IMR-90 (cell line): ENCODE results near the gene RINT1. TPM values are rescaled to one million over a fixed set of nuclear protein-coding genes. Genes with fewer than 3 reads are reported as not detected.

Experiments used
- ATAC-seq: fragments of 200-7000 bp; cut with Tn5 transposase; 2 replicates; pipeline ENCODE4 v1.9.1; 2020; ENCODE audit warnings: low read depth, mild to moderate bottlenecking, moderate library complexity
- BruUV-seq: library from RNA; stranded (reverse); fragments of 400-500 nt; replicated peaks from 2 replicates; lab custom pipeline; 2021; lab: Mats Ljungman, UMichigan
- CTCF ChIA-PET: fragments of 300-600 bp; formaldehyde crosslinking; extraction: SDS; loops from one replicate; lab custom pipeline; 2021; ENCODE audit warnings: antibody characterized with exemption; lab: Yijun Ruan, JAX
- POLR2A ChIA-PET: fragments of 300-600 bp; sonication (Branson Sonifier 250); formaldehyde crosslinking; loops from one replicate; lab custom pipeline; 2022; ENCODE audit warnings: antibody characterized with exemption; ENCODE audit not compliant: unreplicated experiment; lab: Charles Lee
- DNase-seq: peaks from one replicate; pipeline ENCODE4 v3.0.0; 2013
- H2AFZ ChIP-seq: replicated peaks from 2 replicates; pipeline ENCODE3; 2013; ENCODE audit warnings: low read length, mild to moderate bottlenecking; ENCODE audit not compliant: poor library complexity
- H2AK5ac ChIP-seq: 2 replicates; pipeline ENCODE4 v1.6.1; 2013; ENCODE audit warnings: low read depth, low read length, inconsistent platforms
- H2AK9ac ChIP-seq: replicated peaks from 2 replicates; pipeline ENCODE3; 2013; ENCODE audit warnings: mild to moderate bottlenecking, low read depth, low read length, moderate library complexity; ENCODE audit not compliant: poor library complexity
- H2BK120ac ChIP-seq: 2 replicates; pipeline ENCODE4 v1.6.1; 2013; ENCODE audit warnings: low read depth, low read length, inconsistent platforms
- H2BK15ac ChIP-seq: 3 replicates; pipeline ENCODE4 v1.6.1; 2013; ENCODE audit warnings: low read depth, low read length, inconsistent platforms
- H2BK20ac ChIP-seq: 2 replicates; pipeline ENCODE4 v1.6.1; 2013; ENCODE audit warnings: low read depth, mild to moderate bottlenecking, inconsistent platforms, low read length, moderate library complexity
- H2BK5ac ChIP-seq: 2 replicates; pipeline ENCODE4 v1.6.1; 2013; ENCODE audit warnings: mild to moderate bottlenecking, low read depth, low read length, inconsistent platforms; ENCODE audit not compliant: poor library complexity, severe bottlenecking
- H3K14ac ChIP-seq: replicated peaks from 2 replicates; pipeline ENCODE4 v1.6.1; 2013; ENCODE audit warnings: low read depth, low read length, inconsistent platforms
- H3K18ac ChIP-seq: 2 replicates; pipeline ENCODE4 v1.6.1; 2013; ENCODE audit warnings: low read depth, low read length, control low read depth
- H3K23ac ChIP-seq: 2 replicates; pipeline ENCODE4 v1.6.1; 2013; ENCODE audit warnings: low read depth, low read length, inconsistent platforms
- H3K27ac ChIP-seq: 2 replicates; pipeline ENCODE4 v1.5.1; 2013; ENCODE audit warnings: mild to moderate bottlenecking, control low read depth, low read length; ENCODE audit not compliant: insufficient read depth
- H3K27me3 ChIP-seq: 2 replicates; pipeline ENCODE4 v1.6.1; 2013; ENCODE audit warnings: low read length; ENCODE audit not compliant: control insufficient read depth, insufficient read depth
- H3K36me3 ChIP-seq: 2 replicates; pipeline ENCODE4 v1.6.1; 2013; ENCODE audit warnings: low read length, mixed read lengths; ENCODE audit not compliant: control insufficient read depth, insufficient read depth
- H3K4ac ChIP-seq: 2 replicates; pipeline ENCODE4 v1.6.1; 2013; ENCODE audit warnings: low read depth, low read length, inconsistent platforms
- H3K4me1 ChIP-seq: 2 replicates; pipeline ENCODE4 v1.6.1; 2013; ENCODE audit warnings: low read length, mixed read lengths; ENCODE audit not compliant: control insufficient read depth, insufficient read depth
- H3K4me2 ChIP-seq: 2 replicates; pipeline ENCODE4 v1.6.1; 2013; ENCODE audit warnings: low read depth, mild to moderate bottlenecking, control low read depth, low read length, moderate library complexity
- H3K4me3 ChIP-seq: 2 replicates; pipeline ENCODE4 v1.5.1; 2013; ENCODE audit warnings: low read depth, mild to moderate bottlenecking, control low read depth, low read length, moderate library complexity; ENCODE audit not compliant: insufficient read depth
- H3K56ac ChIP-seq: 2 replicates; pipeline ENCODE4 v1.6.1; 2013; ENCODE audit warnings: low read length, inconsistent platforms; ENCODE audit not compliant: insufficient read depth; ENCODE audit errors: extremely low read depth
- H3K79me1 ChIP-seq, 2 experiments: 2 replicates each; pipeline ENCODE4 v1.6.1; 2013; ENCODE audit warnings: low read length in 2 of 2, inconsistent platforms in 1 of 2, low read depth in 1 of 2
- H3K9ac ChIP-seq: 2 replicates; pipeline ENCODE4 v1.6.1; 2013; ENCODE audit warnings: low read depth, low read length, control low read depth
- H3K9me1 ChIP-seq: 2 replicates; pipeline ENCODE4 v1.6.1; 2013; ENCODE audit warnings: low read length, inconsistent platforms; ENCODE audit not compliant: insufficient read depth
- H3K9me3 ChIP-seq: 2 replicates; pipeline ENCODE4 v1.6.1; 2013; ENCODE audit warnings: low read length; ENCODE audit not compliant: control insufficient read depth, insufficient read depth
- H4K20me1 ChIP-seq: 2 replicates; pipeline ENCODE4 v1.6.1; 2013; ENCODE audit warnings: low read length, inconsistent platforms; ENCODE audit not compliant: insufficient read depth
- H4K5ac ChIP-seq: 2 replicates; pipeline ENCODE4 v1.6.1; 2013; ENCODE audit warnings: mild to moderate bottlenecking, low read depth, low read length, control low read depth
- H4K8ac ChIP-seq, 2 experiments: 2 replicates each; pipeline ENCODE4 v1.6.1; 2013; ENCODE audit warnings: low read depth in 2 of 2, low read length in 2 of 2, control low read depth in 1 of 2, inconsistent platforms in 1 of 2
- H4K91ac ChIP-seq: 2 replicates; pipeline ENCODE4 v1.6.1; 2013; ENCODE audit warnings: low read depth, low read length, inconsistent platforms; ENCODE audit not compliant: insufficient read depth
- CEBPB ChIP-seq: IDR thresholded peaks from 2 replicates; pipeline ENCODE4 v1.6.1; 2012; ENCODE audit warnings: low read depth, low read length, improper control_type of control experiment
- CHD1 ChIP-seq: IDR thresholded peaks from 2 replicates; pipeline ENCODE4 v1.6.1; 2012; ENCODE audit warnings: low read depth, low read length, improper control_type of control experiment
- CTCF ChIP-seq: conservative IDR thresholded peaks from 2 replicates; pipeline ENCODE4 v1.5.1; 2012; ENCODE audit warnings: mild to moderate bottlenecking, low read depth, low read length, improper control_type of control experiment
- FOS ChIP-seq: fragments of 150-350 bp; IDR thresholded peaks from 2 replicates; pipeline ENCODE4 v1.6.1; 2016; ENCODE audit warnings: low read depth, low read length
- MAFK ChIP-seq: IDR thresholded peaks from 2 replicates; pipeline ENCODE4 v1.6.1; 2012; ENCODE audit warnings: low read depth, low read length, improper control_type of control experiment
- MAZ ChIP-seq: IDR thresholded peaks from 2 replicates; pipeline ENCODE4 v1.6.1; 2012; ENCODE audit warnings: low read depth, mild to moderate bottlenecking, low read length, improper control_type of control experiment, moderate library complexity, borderline replicate concordance
- MXI1 ChIP-seq: IDR thresholded peaks from 2 replicates; pipeline ENCODE4 v1.6.1; 2012; ENCODE audit warnings: low read depth, mild to moderate bottlenecking, low read length, moderate library complexity, borderline replicate concordance
- POLR2A ChIP-seq: IDR thresholded peaks from 2 replicates; pipeline ENCODE4 v1.6.1; 2012; ENCODE audit warnings: mild to moderate bottlenecking, low read depth, low read length
- RAD21 ChIP-seq: IDR thresholded peaks from 2 replicates; pipeline ENCODE4 v1.6.1; 2012; ENCODE audit warnings: low read length, improper control_type of control experiment
- RCOR1 ChIP-seq: IDR thresholded peaks from 2 replicates; pipeline ENCODE4 v1.6.1; 2012; ENCODE audit warnings: mild to moderate bottlenecking, low read length, improper control_type of control experiment; ENCODE audit not compliant: insufficient replicate concordance
- RFX5 ChIP-seq: IDR thresholded peaks from 2 replicates; pipeline ENCODE4 v1.8.0; 2012; ENCODE audit warnings: low read depth, mild to moderate bottlenecking, low read length, moderate library complexity
- SMC3 ChIP-seq: fragments of 150-350 bp; IDR thresholded peaks from 2 replicates; pipeline ENCODE4 v1.6.1; 2016; ENCODE audit warnings: low read depth, mild to moderate bottlenecking, antibody characterized with exemption, low read length, moderate library complexity
- USF2 ChIP-seq: fragments of 150-350 bp; IDR thresholded peaks from 2 replicates; pipeline ENCODE4 v1.6.1; 2017; ENCODE audit warnings: mild to moderate bottlenecking, antibody characterized with exemption, low read length, low read depth
- WGBS, 2 experiments: methylation state at CpG; one replicate each; pipeline versions ENCODE4 v1.1.5 to v1.1.7; 2013; ENCODE audit warnings: missing lambda C conversion rate in 2 of 2; ENCODE audit not compliant: insufficient read length in 1 of 2; ENCODE audit errors: extremely low coverage in 2 of 2; 5-methylcytosine and 5-hydroxymethylcytosine counted together
- dilution Hi-C: fragments of 300-500 bp; cut with HindIII; formaldehyde crosslinking; loops from one replicate; pipeline ENCODE4 v1.14.3; 2018; ENCODE audit warnings: low sequenced_read_pairs; ENCODE audit not compliant: unreplicated experiment
- in situ Hi-C: fragments of 300-500 bp; cut with MboI; formaldehyde crosslinking; loops from 3 replicates; pipeline ENCODE4 v1.14.3; 2019; ENCODE audit warnings: low sequenced_read_pairs, inconsistent platforms, mixed read lengths
- intact Hi-C: fragments of 100-400 bp; cut with micrococcal nuclease; formaldehyde crosslinking; loops from 2 replicates; pipeline ENCODE4 v1.10.0; 2022
- polyA plus RNA-seq, 3 experiments: library from polyadenylated mRNA; depleted of rRNA; stranded (reverse); fragments of >200 nt; gene quantifications; 2 replicates each; pipeline ENCODE4 v1.2.3, GENCODE V29; 2012; ENCODE audit warnings: low replicate concordance in 1 of 3
- total RNA-seq: library from RNA; depleted of rRNA; stranded (reverse); fragments of >200 nt; gene quantifications from 2 replicates; pipeline ENCODE4 v1.2.3, GENCODE V29; 2012

Gene RINT1
- total and polyA plus RNA-seq, 2 of the 4 experiments (the other 2 are of a cell fraction): 15.9 to 23.1 TPM

DNA sequence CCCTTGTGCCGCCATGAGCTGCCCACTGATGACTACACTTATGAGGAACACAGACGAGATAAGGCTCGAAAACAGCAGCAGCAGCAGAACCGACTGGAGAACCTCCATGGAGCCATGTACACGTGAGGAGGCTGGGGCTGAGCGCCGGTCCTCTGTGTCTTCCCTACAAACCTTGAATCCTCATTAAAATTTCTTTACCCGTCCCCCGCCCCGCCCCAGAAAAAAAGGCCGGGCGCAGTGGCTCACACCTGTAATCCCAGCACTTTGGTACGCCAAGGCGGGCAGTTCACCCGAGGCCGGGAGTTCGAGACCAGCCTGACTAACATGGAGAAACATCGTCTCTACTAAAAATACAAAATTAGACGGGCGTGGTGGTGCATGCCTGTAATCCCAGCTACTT, 1.5 kb upstream of the RINT1 start:
- no peak for TF ChIP-seq RFX5
- no peak for TF ChIP-seq CHD1
- no peak for TF ChIP-seq POLR2A
- TF ChIP-seq RCOR1: no peak
- TF ChIP-seq MAZ: no peak
- no peak for TF ChIP-seq MXI1
- TF ChIP-seq FOS: no peak
- no peak for TF ChIP-seq USF2
- no peak for TF ChIP-seq MAFK
- no peak for TF ChIP-seq RAD21
- TF ChIP-seq CEBPB: no peak
- no peak for TF ChIP-seq SMC3
- no peak for TF ChIP-seq CTCF
- H2BK15ac ChIP-seq: no peak overlapping the region
- H2BK120ac ChIP-seq: no peak overlapping the region
- POLR2A ChIA-PET: no interaction called here
- WGBS, 2 experiments: 98% methylated on average over 12 of the region's 20 CpGs; no CpG with 5 or more reads in 1 of the 2 experiments
- H3K4me3 ChIP-seq: no peak overlapping the region
- H4K5ac ChIP-seq: no peak overlapping the region
- H3K9me1 ChIP-seq: peaks cover 8% of the 10 kb centered on the region
- BruUV-seq: no TSS peak
- H2AK5ac ChIP-seq: no peak overlapping the region
- no peak overlapping the region for H3K9ac ChIP-seq
- H3K4me1 ChIP-seq: peaks cover 2% of the 10 kb centered on the region; the same call in 1 of the 2 replicates
- H3K56ac ChIP-seq: no peak overlapping the region
- H3K27ac ChIP-seq: no peak overlapping the region
- dilution Hi-C loops: no loop called here
- H3K4ac ChIP-seq: no peak overlapping the region
- CTCF ChIA-PET: no interaction called here
- no peak overlapping the region for H3K23ac ChIP-seq
- no peak overlapping the region for H3K18ac ChIP-seq
- H2AFZ ChIP-seq: no peak overlapping the region
- intact Hi-C loops: no loop called here
- H3K36me3 ChIP-seq: peaks cover 3% of the 10 kb centered on the region
- H4K8ac ChIP-seq: no peak overlapping the region
- no peaks in the 10 kb centered on the region for H4K20me1 ChIP-seq
- no peak overlapping the region for H3K4me2 ChIP-seq
- no peaks in the 10 kb centered on the region for H3K27me3 ChIP-seq
- no peak overlapping the region for H2BK5ac ChIP-seq
- no peak overlapping the region for H2BK20ac ChIP-seq
- ATAC-seq (no peak), DNase-seq (no peak)
- H3K9me3 ChIP-seq: no peaks in the 10 kb centered on the region
- peaks cover 13 to 26% of the 10 kb centered on the region in 2 experiments for H3K79me1 ChIP-seq
- in situ Hi-C loops: no loop called here
- H4K91ac ChIP-seq: no peak overlapping the region
- no peak overlapping the region for H3K14ac ChIP-seq
- H2AK9ac ChIP-seq: no peak overlapping the region
